HepG2 (cell line): ENCODE data around the gene MORN5.

Source experiments
- NCOR1 ChIP-seq: fragments of 200-600 bp; sonication (generic); IDR thresholded peaks from 2 replicates; pipeline ENCODE4 v1.7.0; 2017; ENCODE audit warnings: antibody characterized with exemption, low read length, borderline replicate concordance
- POLR2A ChIP-seq, 2 experiments: IDR thresholded peaks; 2 replicates each; pipeline ENCODE4 v1.6.1; 2011; ENCODE audit warnings: low read depth in 2 of 2, low read length in 2 of 2, mild to moderate bottlenecking in 1 of 2, moderate library complexity in 1 of 2; ENCODE audit not compliant: insufficient read depth in 1 of 2
- POLR2AphosphoS5 ChIP-seq: IDR thresholded peaks from 2 replicates; pipeline ENCODE4 v1.6.1; 2012; ENCODE audit warnings: low read depth, low read length
- RAD21 ChIP-seq: fragments of 450-650 bp; formaldehyde crosslinking; IDR thresholded peaks from 2 replicates; pipeline ENCODE4 v1.5.0; 2020; ENCODE audit warnings: mild to moderate bottlenecking
- RFXAP ChIP-seq: sonication (generic); formaldehyde crosslinking; IDR thresholded peaks from 2 replicates; pipeline ENCODE4 v1.4.0; 2020; ENCODE audit warnings: missing genetic modification reagents, borderline replicate concordance
- YY1 ChIP-seq: IDR thresholded peaks from 2 replicates; pipeline ENCODE4 v1.6.1; 2011; ENCODE audit warnings: low read length, low read depth, moderate library complexity, mild to moderate bottlenecking; ENCODE audit not compliant: insufficient read depth, insufficient replicate concordance
- TF ChIP-seq, protein P1 (sequence below): sonication (generic); formaldehyde crosslinking; IDR thresholded peaks from 2 replicates; pipeline ENCODE4 v1.5.0; 2020; ENCODE audit warnings: mild to moderate bottlenecking, missing genetic modification reagents, moderate library complexity
- TF ChIP-seq, protein P2 (sequence below): sonication (generic); formaldehyde crosslinking; IDR thresholded peaks from 2 replicates; pipeline ENCODE4 v1.8.0; 2022; ENCODE audit warnings: mild to moderate bottlenecking, missing genetic modification reagents; ENCODE audit not compliant: insufficient replicate concordance
- TF ChIP-seq, protein P3 (sequence below): sonication (generic); formaldehyde crosslinking; IDR thresholded peaks from 2 replicates; pipeline ENCODE4 v1.8.1; 2023; ENCODE audit warnings: mild to moderate bottlenecking, missing genetic modification reagents, borderline replicate concordance
- TF ChIP-seq, protein P4 (sequence below), 2 experiments: IDR thresholded peaks; 2 replicates each; pipeline ENCODE4 v1.6.1; 2011 to 2012; ENCODE audit warnings: low read length in 2 of 2, borderline replicate concordance in 1 of 2, low read depth in 1 of 2, mild to moderate bottlenecking in 1 of 2, moderate library complexity in 1 of 2

DNA sequence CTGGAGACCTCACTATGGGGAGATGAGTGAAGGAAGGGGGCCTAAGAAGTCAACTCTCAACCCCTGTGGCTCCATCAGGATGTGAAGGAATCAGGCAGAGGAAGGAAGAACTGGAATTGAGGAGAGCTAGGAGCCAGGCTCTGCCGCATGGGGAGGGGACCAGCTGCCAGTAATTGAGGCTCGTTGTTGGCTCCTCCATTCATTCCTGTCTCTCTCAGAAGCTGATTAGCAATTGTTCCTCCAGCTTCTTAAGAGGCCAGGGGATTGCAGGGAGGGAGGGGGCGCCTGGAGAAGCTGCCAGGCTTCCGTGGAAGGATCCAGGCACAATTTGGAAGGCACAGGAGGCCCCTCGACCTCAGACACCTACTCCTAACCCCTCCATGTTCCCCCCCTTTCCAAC lies 46.1 kb upstream of the MORN5 start:
- TF ChIP-seq, protein P1, sequence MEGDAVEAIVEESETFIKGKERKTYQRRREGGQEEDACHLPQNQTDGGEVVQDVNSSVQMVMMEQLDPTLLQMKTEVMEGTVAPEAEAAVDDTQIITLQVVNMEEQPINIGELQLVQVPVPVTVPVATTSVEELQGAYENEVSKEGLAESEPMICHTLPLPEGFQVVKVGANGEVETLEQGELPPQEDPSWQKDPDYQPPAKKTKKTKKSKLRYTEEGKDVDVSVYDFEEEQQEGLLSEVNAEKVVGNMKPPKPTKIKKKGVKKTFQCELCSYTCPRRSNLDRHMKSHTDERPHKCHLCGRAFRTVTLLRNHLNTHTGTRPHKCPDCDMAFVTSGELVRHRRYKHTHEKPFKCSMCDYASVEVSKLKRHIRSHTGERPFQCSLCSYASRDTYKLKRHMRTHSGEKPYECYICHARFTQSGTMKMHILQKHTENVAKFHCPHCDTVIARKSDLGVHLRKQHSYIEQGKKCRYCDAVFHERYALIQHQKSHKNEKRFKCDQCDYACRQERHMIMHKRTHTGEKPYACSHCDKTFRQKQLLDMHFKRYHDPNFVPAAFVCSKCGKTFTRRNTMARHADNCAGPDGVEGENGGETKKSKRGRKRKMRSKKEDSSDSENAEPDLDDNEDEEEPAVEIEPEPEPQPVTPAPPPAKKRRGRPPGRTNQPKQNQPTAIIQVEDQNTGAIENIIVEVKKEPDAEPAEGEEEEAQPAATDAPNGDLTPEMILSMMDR: no peak
- TF ChIP-seq POLR2A (IDR thresholded peaks at IDR 0.05; ENCODE audit: insufficient read depth in 1 of 2, low read depth in 2 of 2, low read length in 2 of 2): no peak
- no peak for TF ChIP-seq RFXAP (CRISPR knock-in tag)
- TF ChIP-seq NCOR1: no peak
- TF ChIP-seq, protein P2, sequence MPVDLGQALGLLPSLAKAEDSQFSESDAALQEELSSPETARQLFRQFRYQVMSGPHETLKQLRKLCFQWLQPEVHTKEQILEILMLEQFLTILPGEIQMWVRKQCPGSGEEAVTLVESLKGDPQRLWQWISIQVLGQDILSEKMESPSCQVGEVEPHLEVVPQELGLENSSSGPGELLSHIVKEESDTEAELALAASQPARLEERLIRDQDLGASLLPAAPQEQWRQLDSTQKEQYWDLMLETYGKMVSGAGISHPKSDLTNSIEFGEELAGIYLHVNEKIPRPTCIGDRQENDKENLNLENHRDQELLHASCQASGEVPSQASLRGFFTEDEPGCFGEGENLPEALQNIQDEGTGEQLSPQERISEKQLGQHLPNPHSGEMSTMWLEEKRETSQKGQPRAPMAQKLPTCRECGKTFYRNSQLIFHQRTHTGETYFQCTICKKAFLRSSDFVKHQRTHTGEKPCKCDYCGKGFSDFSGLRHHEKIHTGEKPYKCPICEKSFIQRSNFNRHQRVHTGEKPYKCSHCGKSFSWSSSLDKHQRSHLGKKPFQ: no peak
- TF ChIP-seq, protein P3, sequence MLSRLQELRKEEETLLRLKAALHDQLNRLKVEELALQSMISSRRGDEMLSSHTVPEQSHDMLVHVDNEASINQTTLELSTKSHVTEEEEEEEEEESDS: no peak
- TF ChIP-seq YY1: no peak
- TF ChIP-seq RAD21 (CRISPR knock-in tag): no peak
- TF ChIP-seq POLR2AphosphoS5: no peak
- TF ChIP-seq, protein P4, sequence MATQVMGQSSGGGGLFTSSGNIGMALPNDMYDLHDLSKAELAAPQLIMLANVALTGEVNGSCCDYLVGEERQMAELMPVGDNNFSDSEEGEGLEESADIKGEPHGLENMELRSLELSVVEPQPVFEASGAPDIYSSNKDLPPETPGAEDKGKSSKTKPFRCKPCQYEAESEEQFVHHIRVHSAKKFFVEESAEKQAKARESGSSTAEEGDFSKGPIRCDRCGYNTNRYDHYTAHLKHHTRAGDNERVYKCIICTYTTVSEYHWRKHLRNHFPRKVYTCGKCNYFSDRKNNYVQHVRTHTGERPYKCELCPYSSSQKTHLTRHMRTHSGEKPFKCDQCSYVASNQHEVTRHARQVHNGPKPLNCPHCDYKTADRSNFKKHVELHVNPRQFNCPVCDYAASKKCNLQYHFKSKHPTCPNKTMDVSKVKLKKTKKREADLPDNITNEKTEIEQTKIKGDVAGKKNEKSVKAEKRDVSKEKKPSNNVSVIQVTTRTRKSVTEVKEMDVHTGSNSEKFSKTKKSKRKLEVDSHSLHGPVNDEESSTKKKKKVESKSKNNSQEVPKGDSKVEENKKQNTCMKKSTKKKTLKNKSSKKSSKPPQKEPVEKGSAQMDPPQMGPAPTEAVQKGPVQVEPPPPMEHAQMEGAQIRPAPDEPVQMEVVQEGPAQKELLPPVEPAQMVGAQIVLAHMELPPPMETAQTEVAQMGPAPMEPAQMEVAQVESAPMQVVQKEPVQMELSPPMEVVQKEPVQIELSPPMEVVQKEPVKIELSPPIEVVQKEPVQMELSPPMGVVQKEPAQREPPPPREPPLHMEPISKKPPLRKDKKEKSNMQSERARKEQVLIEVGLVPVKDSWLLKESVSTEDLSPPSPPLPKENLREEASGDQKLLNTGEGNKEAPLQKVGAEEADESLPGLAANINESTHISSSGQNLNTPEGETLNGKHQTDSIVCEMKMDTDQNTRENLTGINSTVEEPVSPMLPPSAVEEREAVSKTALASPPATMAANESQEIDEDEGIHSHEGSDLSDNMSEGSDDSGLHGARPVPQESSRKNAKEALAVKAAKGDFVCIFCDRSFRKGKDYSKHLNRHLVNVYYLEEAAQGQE (IDR thresholded peaks at IDR 0.05; ENCODE audit: borderline replicate concordance in 1 of 2, low read depth in 1 of 2, low read length in 2 of 2): no peak
